ENCODE results near the gene HPD.

DNA sequence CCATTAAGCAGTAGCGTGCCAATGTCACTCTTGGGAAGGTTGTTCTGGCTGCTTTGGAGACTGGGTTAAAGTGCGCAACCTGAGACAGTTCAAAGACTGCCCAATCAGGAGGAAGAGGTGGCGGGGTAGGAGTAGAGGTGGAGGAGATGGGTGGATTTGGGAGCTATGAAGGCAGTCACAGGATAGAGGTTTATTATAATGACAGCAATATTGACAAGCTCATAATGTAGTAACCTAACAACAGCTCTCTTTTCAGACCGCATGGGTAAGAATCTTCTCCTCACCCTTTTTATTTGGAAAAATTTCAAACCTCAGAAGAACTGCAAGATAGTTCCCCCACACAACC is 24.6 kb upstream of the HPD start:
- TF ChIP-seq, protein P1, sequence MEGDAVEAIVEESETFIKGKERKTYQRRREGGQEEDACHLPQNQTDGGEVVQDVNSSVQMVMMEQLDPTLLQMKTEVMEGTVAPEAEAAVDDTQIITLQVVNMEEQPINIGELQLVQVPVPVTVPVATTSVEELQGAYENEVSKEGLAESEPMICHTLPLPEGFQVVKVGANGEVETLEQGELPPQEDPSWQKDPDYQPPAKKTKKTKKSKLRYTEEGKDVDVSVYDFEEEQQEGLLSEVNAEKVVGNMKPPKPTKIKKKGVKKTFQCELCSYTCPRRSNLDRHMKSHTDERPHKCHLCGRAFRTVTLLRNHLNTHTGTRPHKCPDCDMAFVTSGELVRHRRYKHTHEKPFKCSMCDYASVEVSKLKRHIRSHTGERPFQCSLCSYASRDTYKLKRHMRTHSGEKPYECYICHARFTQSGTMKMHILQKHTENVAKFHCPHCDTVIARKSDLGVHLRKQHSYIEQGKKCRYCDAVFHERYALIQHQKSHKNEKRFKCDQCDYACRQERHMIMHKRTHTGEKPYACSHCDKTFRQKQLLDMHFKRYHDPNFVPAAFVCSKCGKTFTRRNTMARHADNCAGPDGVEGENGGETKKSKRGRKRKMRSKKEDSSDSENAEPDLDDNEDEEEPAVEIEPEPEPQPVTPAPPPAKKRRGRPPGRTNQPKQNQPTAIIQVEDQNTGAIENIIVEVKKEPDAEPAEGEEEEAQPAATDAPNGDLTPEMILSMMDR (IDR thresholded peaks at IDR 0.05): no peak
- TF ChIP-seq POLR2AphosphoS5 (IDR thresholded peaks at IDR 0.05; ENCODE audit: low read depth, low read length): no peak
- no peak for TF ChIP-seq REST (IDR thresholded peaks at IDR 0.05; ENCODE audit: insufficient read depth in 1 of 2, low read depth in 2 of 2, low read length in 1 of 2)

Data from Panc1 (cell line).